GM12873 (cell line): ENCODE measurements around the gene LIMCH1.

Source experiments
- CTCF ChIP-seq: IDR thresholded peaks from 2 replicates; pipeline ENCODE4 v1.5.1; 2012; ENCODE audit warnings: low read depth, mild to moderate bottlenecking, moderate library complexity, low read length, control low read depth; ENCODE audit not compliant: insufficient read depth; ENCODE audit errors: missing control alignments

Gene LIMCH1

GRCh38 chr4:41653523-41653922 is 115.6 kb downstream of the LIMCH1 start:
- no peak for TF ChIP-seq CTCF

GRCh38 chr4:41655177-41655576 is 117.2 kb downstream of the LIMCH1 start:
- TF ChIP-seq CTCF: no peak

GRCh38 chr4:41656106-41656505 is 118.1 kb downstream of the LIMCH1 start:
- no peak for TF ChIP-seq CTCF

- TF ChIP-seq CTCF: no peak
Measured at GRCh38 chr4:41656572-41657520, 118.9 kb downstream of the LIMCH1 start.

- no peak for TF ChIP-seq CTCF
Measured at GRCh38 chr4:41657561-41657960, 119.6 kb downstream of the LIMCH1 start.

- no peak for TF ChIP-seq CTCF
Measured at GRCh38 chr4:41658163-41658562, 120.2 kb downstream of the LIMCH1 start.

- no peak for TF ChIP-seq CTCF
Measured at GRCh38 chr4:41660352-41660751, 122.4 kb downstream of the LIMCH1 start.
